Measurements from ENCODE around the gene ACOT9.

ACOT9 gene, protein sequence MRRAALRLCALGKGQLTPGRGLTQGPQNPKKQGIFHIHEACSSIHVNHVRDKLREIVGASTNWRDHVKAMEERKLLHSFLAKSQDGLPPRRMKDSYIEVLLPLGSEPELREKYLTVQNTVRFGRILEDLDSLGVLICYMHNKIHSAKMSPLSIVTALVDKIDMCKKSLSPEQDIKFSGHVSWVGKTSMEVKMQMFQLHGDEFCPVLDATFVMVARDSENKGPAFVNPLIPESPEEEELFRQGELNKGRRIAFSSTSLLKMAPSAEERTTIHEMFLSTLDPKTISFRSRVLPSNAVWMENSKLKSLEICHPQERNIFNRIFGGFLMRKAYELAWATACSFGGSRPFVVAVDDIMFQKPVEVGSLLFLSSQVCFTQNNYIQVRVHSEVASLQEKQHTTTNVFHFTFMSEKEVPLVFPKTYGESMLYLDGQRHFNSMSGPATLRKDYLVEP

DNA sequence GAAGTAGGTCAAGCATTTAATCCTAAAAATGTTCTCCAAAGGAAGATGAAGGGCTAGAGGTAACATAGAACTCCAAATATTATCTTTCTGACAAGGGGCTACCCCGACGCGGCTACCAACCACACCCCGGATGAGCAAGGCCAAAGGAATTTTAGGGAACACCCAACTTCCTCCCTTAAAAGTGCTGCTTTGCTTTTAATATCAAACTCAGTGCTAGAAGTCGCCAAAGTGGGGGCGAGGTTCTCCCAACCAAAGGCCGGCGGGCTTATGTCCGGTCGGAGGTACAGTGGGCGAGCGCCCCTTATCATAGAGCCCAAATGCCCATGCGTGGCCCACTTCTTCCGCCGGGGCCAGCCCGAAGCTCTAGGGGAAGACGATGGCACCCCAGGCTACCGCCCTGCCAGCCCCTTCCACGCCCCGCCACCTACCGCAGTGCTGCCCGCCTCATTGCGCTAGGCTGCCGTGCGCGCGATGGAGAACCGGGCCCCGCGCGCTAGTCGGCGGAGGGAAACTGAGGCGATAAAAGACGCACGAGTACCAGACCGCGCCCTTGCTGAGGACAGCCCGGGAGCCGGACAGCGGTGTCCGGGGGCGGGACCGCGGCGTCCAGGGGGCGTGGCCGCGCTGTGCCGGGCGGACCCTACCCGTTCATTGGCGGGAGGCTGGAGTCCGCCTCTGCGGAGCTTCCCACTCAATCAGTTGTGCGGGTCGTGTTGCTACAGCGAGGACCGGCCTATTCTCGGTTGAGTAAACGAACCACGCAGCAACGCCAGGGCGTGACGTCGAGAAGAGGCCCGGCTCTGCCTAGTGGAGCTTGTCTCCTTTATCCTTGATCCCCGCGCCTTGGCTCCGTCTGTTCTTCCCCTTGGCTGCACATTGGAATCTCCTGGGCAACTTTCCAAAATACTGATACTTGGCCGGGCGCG is at the start of gene ACOT9:
Gene ACOT9, minus strand, starts transcription at position 580 of the 926 bp plus-strand sequence. Its CDS starts 132 bp downstream, at position 448.
- Histone ChIP-seq H3K36me3 (ENCODE audit: control insufficient read depth in 1 of 2, insufficient read depth in 2 of 2, low read length in 2 of 2) (peaks cover 0 to 6% of the 10 kb centered on the region in 2 donors), H3K4me1 (ENCODE audit: control insufficient read depth in 1 of 2, insufficient read depth in 2 of 2, low read length in 2 of 2) (peaks cover 0 to 4% of the 10 kb centered on the region in 2 donors), H3K27ac (ENCODE audit: low read length) (peak within 1 kb of the TSS; percentile 93), H3K4me3 (ENCODE audit: low read depth in 1 of 2, low read length in 2 of 2) (peak within 1 kb of the TSS; percentile 72 to 82), H3K27me3 (ENCODE audit: low read depth, low read length) (no peaks in the 10 kb centered on the region), H3K9me3 (ENCODE audit: control insufficient read depth in 1 of 2, low read length in 2 of 2) (no peaks in the 10 kb centered on the region)

DNA sequence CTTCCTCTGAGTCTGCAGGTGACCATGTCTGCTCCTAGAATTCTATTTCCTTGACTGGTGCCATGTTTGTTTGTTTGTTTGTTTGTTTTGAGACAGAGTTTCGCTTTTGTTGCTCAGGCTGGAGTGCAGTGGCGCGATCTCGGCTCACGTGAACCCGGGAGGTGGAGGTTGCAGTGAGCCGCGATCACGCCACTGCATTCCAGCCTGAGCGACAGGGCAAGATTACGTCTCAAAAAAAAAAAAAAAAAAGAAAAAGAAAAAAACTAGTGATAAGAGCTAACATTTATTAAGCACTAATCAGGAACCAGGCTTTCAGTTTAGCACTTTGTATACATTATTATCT is 47.0 kb upstream of the ACOT9 start:
- Histone ChIP-seq H3K27ac (ENCODE audit: low read length) (peak overlapping the region; percentile 23), H3K4me1 (ENCODE audit: control insufficient read depth in 1 of 2, insufficient read depth in 2 of 2, low read length in 2 of 2) (no peaks in the 10 kb centered on the region), H3K4me3 (ENCODE audit: low read depth in 1 of 2, low read length in 2 of 2) (no peak overlapping the region), H3K9me3 (ENCODE audit: control insufficient read depth in 1 of 2, low read length in 2 of 2) (no peaks in the 10 kb centered on the region), H3K27me3 (ENCODE audit: low read depth, low read length) (no peaks in the 10 kb centered on the region), H3K36me3 (ENCODE audit: control insufficient read depth in 1 of 2, insufficient read depth in 2 of 2, low read length in 2 of 2) (peaks cover 3 to 11% of the 10 kb centered on the region in 2 donors)

- Histone ChIP-seq H3K4me3 (ENCODE audit: low read depth in 1 of 2, low read length in 2 of 2) (no peak overlapping the region), H3K27ac (ENCODE audit: low read length) (peak overlapping the region; percentile 23), H3K27me3 (ENCODE audit: low read depth, low read length) (no peaks in the 10 kb centered on the region), H3K36me3 (ENCODE audit: control insufficient read depth in 1 of 2, insufficient read depth in 2 of 2, low read length in 2 of 2) (peaks cover 7 to 16% of the 10 kb centered on the region in 2 donors), H3K4me1 (ENCODE audit: control insufficient read depth in 1 of 2, insufficient read depth in 2 of 2, low read length in 2 of 2) (peaks cover 0 to 5% of the 10 kb centered on the region in 2 donors), H3K9me3 (ENCODE audit: control insufficient read depth in 1 of 2, low read length in 2 of 2) (no peaks in the 10 kb centered on the region)
These were observed 46.5 kb upstream of the ACOT9 start for GRCh38 chrX:23789386-23790154.

DNA sequence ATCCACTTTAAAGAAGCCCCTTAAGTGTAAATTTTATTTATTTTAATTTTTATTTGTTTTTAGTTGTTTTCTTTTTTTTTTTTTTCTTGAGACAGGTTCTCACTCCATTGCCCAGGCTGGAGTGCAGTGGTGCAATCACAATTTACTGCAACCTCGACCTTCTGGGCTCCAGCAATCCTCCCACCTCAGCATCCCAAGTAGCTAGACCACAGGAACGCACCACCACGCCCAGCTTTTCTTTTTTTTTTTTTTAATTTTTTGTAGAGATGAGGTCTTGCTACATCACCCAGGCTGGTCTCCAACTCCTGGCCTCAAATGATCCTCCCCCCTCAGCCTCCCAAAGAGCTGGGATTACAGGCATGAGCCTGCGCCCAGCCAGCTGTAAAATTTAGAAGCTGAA is 45.9 kb upstream of the ACOT9 start:
- Histone ChIP-seq H3K27me3 (ENCODE audit: low read depth, low read length) (no peaks in the 10 kb centered on the region), H3K9me3 (ENCODE audit: control insufficient read depth in 1 of 2, low read length in 2 of 2) (no peaks in the 10 kb centered on the region), H3K27ac (ENCODE audit: low read length) (no peak overlapping the region), H3K36me3 (ENCODE audit: control insufficient read depth in 1 of 2, insufficient read depth in 2 of 2, low read length in 2 of 2) (peaks cover 7 to 17% of the 10 kb centered on the region in 2 donors), H3K4me3 (ENCODE audit: low read depth in 1 of 2, low read length in 2 of 2) (no peak overlapping the region), H3K4me1 (ENCODE audit: control insufficient read depth in 1 of 2, insufficient read depth in 2 of 2, low read length in 2 of 2) (peaks cover 0 to 7% of the 10 kb centered on the region in 2 donors)

DNA sequence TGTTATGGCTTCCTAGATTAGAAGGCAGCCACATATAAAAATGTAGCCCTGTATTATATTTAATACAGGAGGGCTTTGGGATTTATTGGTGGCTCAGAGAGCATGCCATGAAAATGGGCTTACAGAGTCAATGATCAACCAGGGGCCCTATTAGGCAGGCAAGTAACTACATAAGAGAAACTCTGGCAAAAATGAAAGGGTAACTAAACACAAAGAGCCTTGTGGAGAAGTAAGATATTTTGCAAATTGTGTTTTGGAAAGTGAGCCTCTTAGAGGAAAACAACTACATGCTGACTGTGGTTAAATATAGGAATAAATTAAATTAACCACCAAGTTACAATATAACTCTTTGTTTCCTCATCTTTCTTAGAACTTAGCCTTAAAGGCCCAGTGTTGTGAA is 45.4 kb upstream of the ACOT9 start:
- Histone ChIP-seq H3K27me3 (ENCODE audit: low read depth, low read length) (no peaks in the 10 kb centered on the region), H3K4me3 (ENCODE audit: low read depth in 1 of 2, low read length in 2 of 2) (no peak overlapping the region), H3K9me3 (ENCODE audit: control insufficient read depth in 1 of 2, low read length in 2 of 2) (no peaks in the 10 kb centered on the region), H3K27ac (ENCODE audit: low read length) (no peak overlapping the region), H3K4me1 (ENCODE audit: control insufficient read depth in 1 of 2, insufficient read depth in 2 of 2, low read length in 2 of 2) (peaks cover 0 to 7% of the 10 kb centered on the region in 2 donors), H3K36me3 (ENCODE audit: control insufficient read depth in 1 of 2, insufficient read depth in 2 of 2, low read length in 2 of 2) (peaks cover 7 to 17% of the 10 kb centered on the region in 2 donors)

GRCh38 chrX:23787745-23788118 is 44.7 kb upstream of the ACOT9 start:
- H3K4me3 ChIP-seq (ENCODE audit: low read depth in 1 of 2, low read length in 2 of 2) = no peak overlapping the region
- H3K36me3 ChIP-seq (ENCODE audit: control insufficient read depth in 1 of 2, insufficient read depth in 2 of 2, low read length in 2 of 2) = peaks cover 7 to 17% of the 10 kb centered on the region in 2 donors
- no peaks in the 10 kb centered on the region for H3K9me3 ChIP-seq (ENCODE audit: control insufficient read depth in 1 of 2, low read length in 2 of 2)
- no peak overlapping the region for H3K27ac ChIP-seq (ENCODE audit: low read length)
- H3K4me1 ChIP-seq (ENCODE audit: control insufficient read depth in 1 of 2, insufficient read depth in 2 of 2, low read length in 2 of 2) = peaks cover 0 to 7% of the 10 kb centered on the region in 2 donors
- H3K27me3 ChIP-seq (ENCODE audit: low read depth, low read length) = no peaks in the 10 kb centered on the region

GRCh38 chrX:23786268-23786815 is 43.3 kb upstream of the ACOT9 start:
- Histone ChIP-seq H3K36me3 (ENCODE audit: control insufficient read depth in 1 of 2, insufficient read depth in 2 of 2, low read length in 2 of 2) (peaks cover 7 to 17% of the 10 kb centered on the region in 2 donors), H3K27ac (ENCODE audit: low read length) (peak overlapping the region; percentile 99), H3K4me1 (ENCODE audit: control insufficient read depth in 1 of 2, insufficient read depth in 2 of 2, low read length in 2 of 2) (peaks cover 0 to 7% of the 10 kb centered on the region in 2 donors), H3K27me3 (ENCODE audit: low read depth, low read length) (no peaks in the 10 kb centered on the region), H3K9me3 (ENCODE audit: control insufficient read depth in 1 of 2, low read length in 2 of 2) (no peaks in the 10 kb centered on the region), H3K4me3 (ENCODE audit: low read depth in 1 of 2, low read length in 2 of 2) (peak overlapping the region in 1 of 2 donors; percentile 92)

- peak overlapping the region; percentile 99 for H3K27ac ChIP-seq (ENCODE audit: low read length)
- H3K27me3 ChIP-seq (ENCODE audit: low read depth, low read length) = no peaks in the 10 kb centered on the region
- peak overlapping the region; percentile 74 to 92 for H3K4me3 ChIP-seq (ENCODE audit: low read depth in 1 of 2, low read length in 2 of 2)
- no peaks in the 10 kb centered on the region for H3K9me3 ChIP-seq (ENCODE audit: control insufficient read depth in 1 of 2, low read length in 2 of 2)
- peaks cover 7 to 17% of the 10 kb centered on the region in 2 donors for H3K36me3 ChIP-seq (ENCODE audit: control insufficient read depth in 1 of 2, insufficient read depth in 2 of 2, low read length in 2 of 2)
- peaks cover 0 to 7% of the 10 kb centered on the region in 2 donors for H3K4me1 ChIP-seq (ENCODE audit: control insufficient read depth in 1 of 2, insufficient read depth in 2 of 2, low read length in 2 of 2)
These were observed 42.5 kb upstream of the ACOT9 start for GRCh38 chrX:23785580-23785979.

- Histone ChIP-seq H3K4me3 (ENCODE audit: low read depth in 1 of 2, low read length in 2 of 2) (peak overlapping the region; percentile 74 to 92), H3K4me1 (ENCODE audit: control insufficient read depth in 1 of 2, insufficient read depth in 2 of 2, low read length in 2 of 2) (peaks cover 0 to 7% of the 10 kb centered on the region in 2 donors), H3K9me3 (ENCODE audit: control insufficient read depth in 1 of 2, low read length in 2 of 2) (no peaks in the 10 kb centered on the region), H3K27me3 (ENCODE audit: low read depth, low read length) (no peaks in the 10 kb centered on the region), H3K27ac (ENCODE audit: low read length) (peak overlapping the region; percentile 99), H3K36me3 (ENCODE audit: control insufficient read depth in 1 of 2, insufficient read depth in 2 of 2, low read length in 2 of 2) (peaks cover 7 to 17% of the 10 kb centered on the region in 2 donors)
These were observed 41.6 kb upstream of the ACOT9 start for GRCh38 chrX:23784470-23785331.

All from muscle layer of duodenum (tissue), 2 donors.